ENCODE measurements around the gene SORCS2.

DNA sequence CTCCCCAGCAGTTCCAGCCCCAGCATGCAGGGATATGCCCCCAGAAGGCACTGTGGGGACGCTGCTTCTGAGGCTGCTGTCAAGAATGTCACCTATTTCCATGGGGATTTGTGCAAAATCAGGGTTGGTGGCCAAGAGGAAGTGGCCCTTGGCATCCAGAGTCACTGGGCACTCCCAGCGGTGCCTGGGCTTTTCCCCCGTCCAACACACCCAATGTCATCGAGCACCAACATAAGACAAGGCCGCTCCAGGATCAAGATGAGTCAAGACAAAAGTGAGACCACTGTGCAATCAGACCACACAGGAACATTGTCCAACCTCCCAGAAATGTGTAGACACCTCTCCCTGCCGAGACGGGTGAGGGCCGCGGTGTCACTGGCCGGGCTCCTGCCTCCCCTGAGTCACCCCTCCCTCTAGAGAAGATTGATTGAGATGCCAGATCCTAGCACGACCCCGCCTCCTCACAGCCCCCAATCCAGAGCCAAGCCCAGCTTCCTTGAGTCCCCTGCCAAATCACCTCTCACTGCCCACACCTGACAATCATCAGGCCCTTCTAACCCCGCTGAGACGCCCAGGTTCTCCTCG lies 553.1 kb downstream of the SORCS2 start:
- TF ChIP-seq, protein P1, sequence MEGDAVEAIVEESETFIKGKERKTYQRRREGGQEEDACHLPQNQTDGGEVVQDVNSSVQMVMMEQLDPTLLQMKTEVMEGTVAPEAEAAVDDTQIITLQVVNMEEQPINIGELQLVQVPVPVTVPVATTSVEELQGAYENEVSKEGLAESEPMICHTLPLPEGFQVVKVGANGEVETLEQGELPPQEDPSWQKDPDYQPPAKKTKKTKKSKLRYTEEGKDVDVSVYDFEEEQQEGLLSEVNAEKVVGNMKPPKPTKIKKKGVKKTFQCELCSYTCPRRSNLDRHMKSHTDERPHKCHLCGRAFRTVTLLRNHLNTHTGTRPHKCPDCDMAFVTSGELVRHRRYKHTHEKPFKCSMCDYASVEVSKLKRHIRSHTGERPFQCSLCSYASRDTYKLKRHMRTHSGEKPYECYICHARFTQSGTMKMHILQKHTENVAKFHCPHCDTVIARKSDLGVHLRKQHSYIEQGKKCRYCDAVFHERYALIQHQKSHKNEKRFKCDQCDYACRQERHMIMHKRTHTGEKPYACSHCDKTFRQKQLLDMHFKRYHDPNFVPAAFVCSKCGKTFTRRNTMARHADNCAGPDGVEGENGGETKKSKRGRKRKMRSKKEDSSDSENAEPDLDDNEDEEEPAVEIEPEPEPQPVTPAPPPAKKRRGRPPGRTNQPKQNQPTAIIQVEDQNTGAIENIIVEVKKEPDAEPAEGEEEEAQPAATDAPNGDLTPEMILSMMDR (IDR thresholded peaks at IDR 0.05): no peak
- TF ChIP-seq SIN3A (IDR thresholded peaks at IDR 0.05; ENCODE audit: borderline replicate concordance, insufficient read depth, low read depth, low read length) (no peak), POLR2AphosphoS5 (IDR thresholded peaks at IDR 0.05; ENCODE audit: low read depth, low read length) (no peak), TCF7L2 (IDR thresholded peaks at IDR 0.05; ENCODE audit: low read depth, low read length) (no peak)

Data from Panc1 (cell line).